IMR-90 (cell line): Measurements from ENCODE around the gene MORN4. TPM values are rescaled to one million over a fixed set of nuclear protein-coding genes. Genes with fewer than 3 reads are reported as not detected.

Source experiments
- ATAC-seq: fragments of 200-7000 bp; cut with Tn5 transposase; 2 replicates; pipeline ENCODE4 v1.9.1; 2020; ENCODE audit warnings: low read depth, mild to moderate bottlenecking, moderate library complexity
- BruUV-seq: library from RNA; stranded (reverse); fragments of 400-500 nt; replicated peaks from 2 replicates; lab custom pipeline; 2021; lab: Mats Ljungman, UMichigan
- CTCF ChIA-PET: fragments of 300-600 bp; formaldehyde crosslinking; extraction: SDS; loops from one replicate; lab custom pipeline; 2021; ENCODE audit warnings: antibody characterized with exemption; lab: Yijun Ruan, JAX
- POLR2A ChIA-PET: fragments of 300-600 bp; sonication (Branson Sonifier 250); formaldehyde crosslinking; loops from one replicate; lab custom pipeline; 2022; ENCODE audit warnings: antibody characterized with exemption; ENCODE audit not compliant: unreplicated experiment; lab: Charles Lee
- DNase-seq: peaks from one replicate; pipeline ENCODE4 v3.0.0; 2013
- H2AFZ ChIP-seq: replicated peaks from 2 replicates; pipeline ENCODE3; 2013; ENCODE audit warnings: low read length, mild to moderate bottlenecking; ENCODE audit not compliant: poor library complexity
- H2AK5ac ChIP-seq: 2 replicates; pipeline ENCODE4 v1.6.1; 2013; ENCODE audit warnings: low read depth, low read length, inconsistent platforms
- H2AK9ac ChIP-seq: replicated peaks from 2 replicates; pipeline ENCODE3; 2013; ENCODE audit warnings: mild to moderate bottlenecking, low read depth, low read length, moderate library complexity; ENCODE audit not compliant: poor library complexity
- H2BK120ac ChIP-seq: 2 replicates; pipeline ENCODE4 v1.6.1; 2013; ENCODE audit warnings: low read depth, low read length, inconsistent platforms
- H2BK15ac ChIP-seq: 3 replicates; pipeline ENCODE4 v1.6.1; 2013; ENCODE audit warnings: low read depth, low read length, inconsistent platforms
- H2BK20ac ChIP-seq: 2 replicates; pipeline ENCODE4 v1.6.1; 2013; ENCODE audit warnings: low read depth, mild to moderate bottlenecking, inconsistent platforms, low read length, moderate library complexity
- H2BK5ac ChIP-seq: 2 replicates; pipeline ENCODE4 v1.6.1; 2013; ENCODE audit warnings: mild to moderate bottlenecking, low read depth, low read length, inconsistent platforms; ENCODE audit not compliant: poor library complexity, severe bottlenecking
- H3K14ac ChIP-seq: replicated peaks from 2 replicates; pipeline ENCODE4 v1.6.1; 2013; ENCODE audit warnings: low read depth, low read length, inconsistent platforms
- H3K18ac ChIP-seq: 2 replicates; pipeline ENCODE4 v1.6.1; 2013; ENCODE audit warnings: low read depth, low read length, control low read depth
- H3K23ac ChIP-seq: 2 replicates; pipeline ENCODE4 v1.6.1; 2013; ENCODE audit warnings: low read depth, low read length, inconsistent platforms
- H3K27ac ChIP-seq: 2 replicates; pipeline ENCODE4 v1.5.1; 2013; ENCODE audit warnings: mild to moderate bottlenecking, control low read depth, low read length; ENCODE audit not compliant: insufficient read depth
- H3K27me3 ChIP-seq: 2 replicates; pipeline ENCODE4 v1.6.1; 2013; ENCODE audit warnings: low read length; ENCODE audit not compliant: control insufficient read depth, insufficient read depth
- H3K36me3 ChIP-seq: 2 replicates; pipeline ENCODE4 v1.6.1; 2013; ENCODE audit warnings: low read length, mixed read lengths; ENCODE audit not compliant: control insufficient read depth, insufficient read depth
- H3K4ac ChIP-seq: 2 replicates; pipeline ENCODE4 v1.6.1; 2013; ENCODE audit warnings: low read depth, low read length, inconsistent platforms
- H3K4me1 ChIP-seq: 2 replicates; pipeline ENCODE4 v1.6.1; 2013; ENCODE audit warnings: low read length, mixed read lengths; ENCODE audit not compliant: control insufficient read depth, insufficient read depth
- H3K4me2 ChIP-seq: 2 replicates; pipeline ENCODE4 v1.6.1; 2013; ENCODE audit warnings: low read depth, mild to moderate bottlenecking, control low read depth, low read length, moderate library complexity
- H3K4me3 ChIP-seq: 2 replicates; pipeline ENCODE4 v1.5.1; 2013; ENCODE audit warnings: low read depth, mild to moderate bottlenecking, control low read depth, low read length, moderate library complexity; ENCODE audit not compliant: insufficient read depth
- H3K56ac ChIP-seq: 2 replicates; pipeline ENCODE4 v1.6.1; 2013; ENCODE audit warnings: low read length, inconsistent platforms; ENCODE audit not compliant: insufficient read depth; ENCODE audit errors: extremely low read depth
- H3K79me1 ChIP-seq, 2 experiments: 2 replicates each; pipeline ENCODE4 v1.6.1; 2013; ENCODE audit warnings: low read length in 2 of 2, inconsistent platforms in 1 of 2, low read depth in 1 of 2
- H3K9ac ChIP-seq: 2 replicates; pipeline ENCODE4 v1.6.1; 2013; ENCODE audit warnings: low read depth, low read length, control low read depth
- H3K9me1 ChIP-seq: 2 replicates; pipeline ENCODE4 v1.6.1; 2013; ENCODE audit warnings: low read length, inconsistent platforms; ENCODE audit not compliant: insufficient read depth
- H3K9me3 ChIP-seq: 2 replicates; pipeline ENCODE4 v1.6.1; 2013; ENCODE audit warnings: low read length; ENCODE audit not compliant: control insufficient read depth, insufficient read depth
- H4K20me1 ChIP-seq: 2 replicates; pipeline ENCODE4 v1.6.1; 2013; ENCODE audit warnings: low read length, inconsistent platforms; ENCODE audit not compliant: insufficient read depth
- H4K5ac ChIP-seq: 2 replicates; pipeline ENCODE4 v1.6.1; 2013; ENCODE audit warnings: mild to moderate bottlenecking, low read depth, low read length, control low read depth
- H4K8ac ChIP-seq, 2 experiments: 2 replicates each; pipeline ENCODE4 v1.6.1; 2013; ENCODE audit warnings: low read depth in 2 of 2, low read length in 2 of 2, control low read depth in 1 of 2, inconsistent platforms in 1 of 2
- H4K91ac ChIP-seq: 2 replicates; pipeline ENCODE4 v1.6.1; 2013; ENCODE audit warnings: low read depth, low read length, inconsistent platforms; ENCODE audit not compliant: insufficient read depth
- CHD1 ChIP-seq: IDR thresholded peaks from 2 replicates; pipeline ENCODE4 v1.6.1; 2012; ENCODE audit warnings: low read depth, low read length, improper control_type of control experiment
- NFE2L2 ChIP-seq: fragments of 150-350 bp; IDR thresholded peaks from 2 replicates; pipeline ENCODE4 v1.6.1; 2016; ENCODE audit warnings: low read depth, mild to moderate bottlenecking, low read length
- USF2 ChIP-seq: fragments of 150-350 bp; IDR thresholded peaks from 2 replicates; pipeline ENCODE4 v1.6.1; 2017; ENCODE audit warnings: mild to moderate bottlenecking, antibody characterized with exemption, low read length, low read depth
- WGBS, 2 experiments: methylation state at CpG; one replicate each; pipeline versions ENCODE4 v1.1.5 to v1.1.7; 2013; ENCODE audit warnings: missing lambda C conversion rate in 2 of 2; ENCODE audit not compliant: insufficient read length in 1 of 2; ENCODE audit errors: extremely low coverage in 2 of 2; 5-methylcytosine and 5-hydroxymethylcytosine counted together
- dilution Hi-C: fragments of 300-500 bp; cut with HindIII; formaldehyde crosslinking; loops from one replicate; pipeline ENCODE4 v1.14.3; 2018; ENCODE audit warnings: low sequenced_read_pairs; ENCODE audit not compliant: unreplicated experiment
- in situ Hi-C: fragments of 300-500 bp; cut with MboI; formaldehyde crosslinking; loops from 3 replicates; pipeline ENCODE4 v1.14.3; 2019; ENCODE audit warnings: low sequenced_read_pairs, inconsistent platforms, mixed read lengths
- intact Hi-C: fragments of 100-400 bp; cut with micrococcal nuclease; formaldehyde crosslinking; loops from 2 replicates; pipeline ENCODE4 v1.10.0; 2022
- polyA plus RNA-seq, 3 experiments: library from polyadenylated mRNA; depleted of rRNA; stranded (reverse); fragments of >200 nt; gene quantifications; 2 replicates each; pipeline ENCODE4 v1.2.3, GENCODE V29; 2012; ENCODE audit warnings: low replicate concordance in 1 of 3
- total RNA-seq: library from RNA; depleted of rRNA; stranded (reverse); fragments of >200 nt; gene quantifications from 2 replicates; pipeline ENCODE4 v1.2.3, GENCODE V29; 2012

Gene MORN4
- total and polyA plus RNA-seq, 2 of the 4 experiments (the other 2 are of a cell fraction), result 3.2 to 8.4 TPM

- ChIA-PET CTCF (no interaction called here), POLR2A (no interaction called here)
- no peak within 1 kb of the TSS for H3K4me2 ChIP-seq
- H3K27me3 ChIP-seq, result no peaks in the 10 kb centered on the region
- no peak within 1 kb of the TSS for H3K23ac ChIP-seq
- H4K8ac ChIP-seq, result peak within 1 kb of the TSS; percentile 36 to 47; a peak in 2 of 4 replicates
- no peak within 1 kb of the TSS for H2AK9ac ChIP-seq
- no peaks in the 10 kb centered on the region for H3K36me3 ChIP-seq
- no peak within 1 kb of the TSS for H3K14ac ChIP-seq
- in situ Hi-C loops (no loop called here), dilution Hi-C loops (no loop called here), intact Hi-C loops (no loop called here)
- no peak within 1 kb of the TSS for H3K9ac ChIP-seq
- 0 out of 2 replicates have a peak within 1 kb of the TSS, but pooled peaks have one; percentile 22 for H4K5ac ChIP-seq
- no peak within 1 kb of the TSS for H3K4ac ChIP-seq
- H4K20me1 ChIP-seq, result no peaks in the 10 kb centered on the region
- H3K4me3 ChIP-seq, result no peak within 1 kb of the TSS
- H3K79me1 ChIP-seq, result no peaks in the 10 kb centered on the region
- no peak within 1 kb of the TSS for H2BK5ac ChIP-seq
- no peak within 1 kb of the TSS for H3K56ac ChIP-seq
- H2BK15ac ChIP-seq, result no peak within 1 kb of the TSS
- H2BK20ac ChIP-seq, result no peak within 1 kb of the TSS
- no peaks in the 10 kb centered on the region for H3K9me3 ChIP-seq
- DNase-seq, result peak; percentile 55
- no peak within 1 kb of the TSS for H2BK120ac ChIP-seq
- no peak within 1 kb of the TSS for H3K27ac ChIP-seq
- WGBS, 2 experiments, result no CpG with 5 or more reads among the region's 5 CpGs
- peak within 1 kb of the TSS; percentile 80 for H2AFZ ChIP-seq
- peak; percentile 98 for ATAC-seq
- BruUV-seq, result no TSS peak
- no peak within 1 kb of the TSS for H2AK5ac ChIP-seq
- 0 out of 2 replicates have a peak, but pooled peaks cover 6% of the 10 kb centered on the region for H3K9me1 ChIP-seq
- H3K18ac ChIP-seq, result no peak within 1 kb of the TSS
- H3K4me1 ChIP-seq, result peaks cover 3% of the 10 kb centered on the region; the same call in 1 of the 2 replicates
- TF ChIP-seq CHD1 (no peak), NFE2L2 (no peak), USF2 (peak; percentile 74)
- no peak within 1 kb of the TSS for H4K91ac ChIP-seq
These were observed 49.1 kb downstream of the MORN4 start, which contains the start of gene HOGA1 for GRCh38 chr10:97584060-97584797. Gene HOGA1 (plus strand): TSS chr10:97584389. CDS start chr10:97584704, 315 bp downstream.
